ENCODE results near the gene KMT2D.

The KMT2D gene

GRCh38 chr12:49058366-49059044 lies 2.1 kb downstream of the KMT2D start:
- ChIA-PET CTCF (interaction anchor here (0.8 to 4.0 kb wide), 4 partner anchors 15 to 243 kb away, joined by 3 to 19 read pairs (median 6); no protein-coding TSS in a partner anchor), POLR2A (interaction anchor here (0.8 to 5.2 kb wide), 7 partner anchors 11 to 175 kb away, joined by 3 to 50 read pairs (median 3); partner anchors contain the start of genes ARF3, RHEBL1 and TUBA1B)
- DNase-seq (ENCODE audit: extremely low spot score): no peak
- TF ChIP-seq FOXM1 (IDR thresholded peaks at IDR 0.05; ENCODE audit: borderline replicate concordance) (no peak), ZNF384 (IDR thresholded peaks at IDR 0.05) (no peak), CTBP1 (IDR thresholded peaks at IDR 0.05; ENCODE audit: borderline replicate concordance) (no peak), PKNOX1 (IDR thresholded peaks at IDR 0.05) (no peak), HDGF (IDR thresholded peaks at IDR 0.05; ENCODE audit: borderline replicate concordance) (no peak), BHLHE40 (IDR thresholded peaks at IDR 0.05; ENCODE audit: borderline replicate concordance) (no peak), FOXK2 (IDR thresholded peaks at IDR 0.05) (no peak), TARDBP (IDR thresholded peaks at IDR 0.05) (no peak), FOXA1 (IDR thresholded peaks at IDR 0.05) (no peak), L3MBTL2 (conservative IDR thresholded peaks at IDR 0.05) (no peak), SUZ12 (IDR thresholded peaks at IDR 0.05) (no peak), SP1 (IDR thresholded peaks at IDR 0.05) (no peak), NFRKB (IDR thresholded peaks at IDR 0.05) (no peak)

- POLR2A ChIA-PET: interaction anchor here (0.8 to 5.2 kb wide), 5 partner anchors 12 to 100 kb away, joined by 3 to 50 read pairs (median 3); partner anchors contain the start of genes ARF3, RHEBL1 and TUBA1B
- no peak for DNase-seq (ENCODE audit: extremely low spot score)
- TF ChIP-seq TARDBP (IDR thresholded peaks at IDR 0.05): no peak
- TF ChIP-seq CTBP1 (IDR thresholded peaks at IDR 0.05; ENCODE audit: borderline replicate concordance): no peak
- TF ChIP-seq HDGF (IDR thresholded peaks at IDR 0.05; ENCODE audit: borderline replicate concordance): no peak
- TF ChIP-seq ZNF384 (IDR thresholded peaks at IDR 0.05): no peak
- no peak for TF ChIP-seq ELF4 (IDR thresholded peaks at IDR 0.05)
- TF ChIP-seq FOXM1 (IDR thresholded peaks at IDR 0.05; ENCODE audit: borderline replicate concordance): no peak
- TF ChIP-seq SP1 (IDR thresholded peaks at IDR 0.05): no peak
- TF ChIP-seq LEF1 (IDR thresholded peaks at IDR 0.05; ENCODE audit: borderline replicate concordance): no peak
- no peak for TF ChIP-seq NFRKB (IDR thresholded peaks at IDR 0.05)
- no peak for TF ChIP-seq PKNOX1 (IDR thresholded peaks at IDR 0.05)
- no peak for TF ChIP-seq FOXK2 (IDR thresholded peaks at IDR 0.05)
- CTCF ChIA-PET: interaction anchor here (1.3 to 4.0 kb wide), 3 partner anchors 14 to 52 kb away, joined by 3 to 19 read pairs (median 10); no protein-coding TSS in a partner anchor
These were observed 2.7 kb downstream of the KMT2D start for GRCh38 chr12:49057888-49058287.

- TF ChIP-seq SP1 (IDR thresholded peaks at IDR 0.05) (no peak), FOXM1 (IDR thresholded peaks at IDR 0.05; ENCODE audit: borderline replicate concordance) (no peak), LEF1 (IDR thresholded peaks at IDR 0.05; ENCODE audit: borderline replicate concordance) (no peak), FOXK2 (IDR thresholded peaks at IDR 0.05) (no peak; the same call in 1 of the 2 replicates), PKNOX1 (IDR thresholded peaks at IDR 0.05) (no peak), ZNF384 (IDR thresholded peaks at IDR 0.05) (no peak), HDGF (IDR thresholded peaks at IDR 0.05; ENCODE audit: borderline replicate concordance) (no peak), ELF4 (IDR thresholded peaks at IDR 0.05) (no peak), CTBP1 (IDR thresholded peaks at IDR 0.05; ENCODE audit: borderline replicate concordance) (no peak), BHLHE40 (IDR thresholded peaks at IDR 0.05; ENCODE audit: borderline replicate concordance) (no peak), L3MBTL2 (conservative IDR thresholded peaks at IDR 0.05) (no peak), FOXA1 (IDR thresholded peaks at IDR 0.05) (no peak)
- DNase-seq (ENCODE audit: extremely low spot score): peak; percentile 74
- CTCF ChIA-PET: interaction anchor here (4.0 kb wide), 1 partner anchor 12 kb away, joined by 19 read pairs; no protein-coding TSS in a partner anchor
- POLR2A ChIA-PET: interaction anchor here (0.9 to 5.2 kb wide), 2 partner anchors 14 to 75 kb away, joined by 3 to 50 read pairs; partner anchors contain the start of genes RHEBL1 and TUBA1B
These were observed 4.4 kb downstream of the KMT2D start for GRCh38 chr12:49055978-49056754.

GRCh38 chr12:49055092-49055491 lies 5.5 kb downstream of the KMT2D start:
- POLR2A ChIA-PET: interaction anchor here (0.9 to 5.2 kb wide), 2 partner anchors 15 to 76 kb away, joined by 3 to 50 read pairs; partner anchors contain the start of genes RHEBL1 and TUBA1B
- CTCF ChIA-PET: interaction anchor here (4.0 kb wide), 1 partner anchor 11 kb away, joined by 19 read pairs; no protein-coding TSS in a partner anchor
- no peak for DNase-seq (ENCODE audit: extremely low spot score)
- no peak for TF ChIP-seq HDGF (IDR thresholded peaks at IDR 0.05; ENCODE audit: borderline replicate concordance)
- TF ChIP-seq FOXM1 (IDR thresholded peaks at IDR 0.05; ENCODE audit: borderline replicate concordance): no peak
- no peak for TF ChIP-seq FOXA1 (IDR thresholded peaks at IDR 0.05)

- no peak for TF ChIP-seq SP1 (IDR thresholded peaks at IDR 0.05)
- TF ChIP-seq L3MBTL2 (conservative IDR thresholded peaks at IDR 0.05): no peak
- TF ChIP-seq SUZ12 (IDR thresholded peaks at IDR 0.05): no peak
- TF ChIP-seq ARNT (IDR thresholded peaks at IDR 0.05): no peak
- TF ChIP-seq NFRKB (IDR thresholded peaks at IDR 0.05): no peak
- no peak for TF ChIP-seq LEF1 (IDR thresholded peaks at IDR 0.05; ENCODE audit: borderline replicate concordance)
- TF ChIP-seq PKNOX1 (IDR thresholded peaks at IDR 0.05): no peak
- no peak for TF ChIP-seq TARDBP (IDR thresholded peaks at IDR 0.05)
- no peak for TF ChIP-seq FOXA1 (IDR thresholded peaks at IDR 0.05)
- TF ChIP-seq FOXK2 (IDR thresholded peaks at IDR 0.05): no peak
- TF ChIP-seq CTBP1 (IDR thresholded peaks at IDR 0.05; ENCODE audit: borderline replicate concordance): no peak
- no peak for TF ChIP-seq FOXM1 (IDR thresholded peaks at IDR 0.05; ENCODE audit: borderline replicate concordance)
- no peak for TF ChIP-seq HDGF (IDR thresholded peaks at IDR 0.05; ENCODE audit: borderline replicate concordance)
- no peak for TF ChIP-seq ELF4 (IDR thresholded peaks at IDR 0.05)
- no peak for TF ChIP-seq BHLHE40 (IDR thresholded peaks at IDR 0.05; ENCODE audit: borderline replicate concordance)
- TF ChIP-seq ZNF384 (IDR thresholded peaks at IDR 0.05): no peak
- ChIA-PET CTCF (no interaction called here), POLR2A (interaction anchor here (5.2 kb wide), 1 partner anchor 77 kb away, joined by 50 read pairs; the partner anchor contains the start of gene TUBA1B)
- DNase-seq (ENCODE audit: extremely low spot score): no peak
These were observed 6.1 kb downstream of the KMT2D start for GRCh38 chr12:49054524-49054923.

Data from HEK293T (cell line).